PC-3 (cell line): ENCODE results near the gene TMC5.

Experiments
- EZH2 ChIP-seq: fragments of 300-600 bp; sonication (generic); IDR thresholded peaks from one replicate; pipeline ENCODE4 v1.6.1; 2017; ENCODE audit warnings: antibody characterized with exemption, mild to moderate bottlenecking, low read length; ENCODE audit not compliant: unreplicated experiment
- TF ChIP-seq, protein P1 (sequence below): fragments of 300-600 bp; sonication (generic); conservative IDR thresholded peaks from 2 replicates; pipeline ENCODE4 v1.5.1; 2017; ENCODE audit warnings: antibody characterized with exemption, low read depth, mild to moderate bottlenecking, low read length

DNA sequence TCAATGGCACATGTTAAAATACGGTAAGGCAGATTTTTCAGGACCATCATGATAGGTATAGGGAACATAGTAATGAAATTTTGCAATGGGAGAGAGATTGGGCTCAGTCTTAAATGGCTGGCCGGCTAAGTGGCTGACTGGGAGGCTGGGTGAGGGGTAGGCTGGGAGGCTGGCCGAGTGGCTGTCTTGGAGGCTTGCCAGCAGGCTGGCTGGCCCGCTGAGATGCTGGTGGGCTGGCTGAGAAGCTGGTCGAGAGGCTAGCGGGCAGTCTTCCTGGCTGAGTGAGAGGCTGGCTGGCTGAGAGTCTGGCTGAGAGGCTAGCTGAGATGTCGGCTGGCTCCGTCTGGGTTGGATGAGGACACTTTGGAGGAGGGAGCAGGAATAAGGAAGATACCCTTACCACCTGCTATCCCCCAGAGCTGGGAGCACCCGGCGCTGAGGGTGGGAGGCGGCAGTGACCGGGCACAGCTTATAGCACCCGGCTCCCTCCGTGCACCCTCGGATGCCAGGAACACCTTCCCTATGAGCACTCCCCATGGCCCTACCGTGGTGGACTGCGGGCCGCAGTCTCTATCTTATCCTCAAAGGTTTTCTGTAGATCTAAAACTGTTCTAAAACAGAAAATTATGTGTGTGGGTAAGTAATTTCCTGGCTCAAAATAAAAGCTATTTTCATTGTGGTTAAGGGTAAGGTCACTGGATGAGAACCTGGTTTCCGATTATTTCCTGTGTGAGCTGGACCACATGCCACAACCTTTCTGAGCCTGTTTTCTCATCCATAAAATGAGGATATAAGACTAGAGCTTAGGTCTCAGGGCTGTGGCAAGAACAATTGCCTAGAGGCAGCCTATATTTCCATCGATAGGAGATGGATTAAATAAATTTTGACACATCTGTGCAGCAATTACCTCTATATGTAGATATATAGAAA is 34.5 kb upstream of the TMC5 start:
- TF ChIP-seq, protein P1, sequence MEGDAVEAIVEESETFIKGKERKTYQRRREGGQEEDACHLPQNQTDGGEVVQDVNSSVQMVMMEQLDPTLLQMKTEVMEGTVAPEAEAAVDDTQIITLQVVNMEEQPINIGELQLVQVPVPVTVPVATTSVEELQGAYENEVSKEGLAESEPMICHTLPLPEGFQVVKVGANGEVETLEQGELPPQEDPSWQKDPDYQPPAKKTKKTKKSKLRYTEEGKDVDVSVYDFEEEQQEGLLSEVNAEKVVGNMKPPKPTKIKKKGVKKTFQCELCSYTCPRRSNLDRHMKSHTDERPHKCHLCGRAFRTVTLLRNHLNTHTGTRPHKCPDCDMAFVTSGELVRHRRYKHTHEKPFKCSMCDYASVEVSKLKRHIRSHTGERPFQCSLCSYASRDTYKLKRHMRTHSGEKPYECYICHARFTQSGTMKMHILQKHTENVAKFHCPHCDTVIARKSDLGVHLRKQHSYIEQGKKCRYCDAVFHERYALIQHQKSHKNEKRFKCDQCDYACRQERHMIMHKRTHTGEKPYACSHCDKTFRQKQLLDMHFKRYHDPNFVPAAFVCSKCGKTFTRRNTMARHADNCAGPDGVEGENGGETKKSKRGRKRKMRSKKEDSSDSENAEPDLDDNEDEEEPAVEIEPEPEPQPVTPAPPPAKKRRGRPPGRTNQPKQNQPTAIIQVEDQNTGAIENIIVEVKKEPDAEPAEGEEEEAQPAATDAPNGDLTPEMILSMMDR = no peak
- TF ChIP-seq EZH2 = no peak
